Measurements from ENCODE around the gene RBM33. TPM values are rescaled to one million over a fixed set of nuclear protein-coding genes. Genes with fewer than 3 reads are reported as not detected.
"Not testable (repeated sequence)": the region's sequence is repeated elsewhere in the genome, so short reads cannot be mapped to it uniquely, and the experiment has no call there.

The RBM33 gene
- 10 to 100 TPM; 74.7 to 76.1 TPM for total RNA-seq

DNA sequence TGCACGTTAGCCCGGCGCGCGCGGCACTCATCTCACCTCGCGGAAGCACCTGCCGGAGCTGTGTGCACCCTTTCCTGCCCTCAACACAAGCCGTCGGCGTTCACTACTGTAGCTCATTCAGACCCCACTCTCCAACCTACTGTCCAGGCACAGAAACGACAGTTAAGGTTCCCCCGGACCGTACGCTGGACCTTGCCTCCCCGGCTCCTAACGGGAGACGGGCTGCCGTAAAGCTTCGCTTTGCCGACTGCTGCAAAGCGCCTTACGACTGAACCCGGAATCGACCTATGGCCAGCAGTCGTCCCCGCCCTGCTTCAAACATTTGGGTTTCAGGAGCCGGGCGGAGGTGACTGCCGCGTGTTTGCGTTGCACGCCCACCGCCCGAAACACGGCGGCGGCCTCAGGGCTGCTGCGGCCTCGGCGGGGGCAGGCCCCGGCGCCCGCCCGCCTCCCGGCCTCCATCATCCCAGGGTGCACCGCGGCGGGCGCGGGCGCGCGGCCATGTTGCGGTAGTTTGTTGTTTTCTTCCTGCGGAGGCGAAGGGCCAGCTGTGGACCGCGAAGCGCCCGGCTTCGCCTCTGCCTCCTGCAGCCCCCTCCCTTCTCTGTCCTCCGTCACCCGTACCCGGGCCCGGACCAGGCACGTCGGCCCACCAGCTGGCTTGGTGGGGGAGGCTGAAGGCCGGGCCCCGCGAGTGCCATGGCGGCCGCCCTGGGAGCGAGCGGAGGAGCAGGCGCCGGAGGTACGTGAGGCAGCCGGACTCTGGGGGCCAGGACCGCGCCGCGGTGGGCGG lies at the start of gene RBM33:
RBM33 (plus strand) TSS at position 484 of the 793 bp plus-strand sequence; CDS start at position 700, 216 bp downstream.
- Mint-ChIP-seq H3K27ac (peak within 1 kb of the TSS; percentile 96 to 100), H3K36me3 (peaks cover 62 to 77% of the 10 kb centered on the region in 2 donors)

DNA sequence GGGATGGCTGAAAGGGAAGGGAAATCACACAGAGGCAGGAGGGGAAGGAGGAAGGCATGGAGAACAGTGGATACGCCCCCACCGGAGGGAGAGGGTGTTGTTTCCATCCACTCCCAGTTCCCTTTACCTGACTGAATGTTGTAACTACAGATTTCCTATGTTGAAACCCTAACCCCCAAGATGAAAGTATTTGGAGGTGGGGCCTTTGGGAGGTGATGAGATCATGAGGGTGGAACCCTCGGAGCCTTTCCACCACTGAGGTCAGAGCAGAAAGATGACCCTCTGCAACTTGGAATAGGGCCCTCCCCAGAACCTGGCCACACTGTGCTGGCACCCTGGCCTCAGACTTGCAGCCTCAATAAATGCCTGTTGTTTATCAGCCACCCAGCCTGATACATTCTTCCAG lies 49.5 kb upstream of the RBM33 start:
- DNase-seq (ENCODE audit: low spot score in 2 of 2): no peak
- no peaks in the 10 kb centered on the region for H3K9me3 Mint-ChIP-seq
- ATAC-seq: no peak
- H3K36me3 Mint-ChIP-seq: no peaks in the 10 kb centered on the region
- H3K27ac Mint-ChIP-seq: no peak overlapping the region

More for the DNA sequence above, at the start of gene RBM33:
- peak; percentile 86 to 93 for ATAC-seq
- peak; percentile 77 to 83 for DNase-seq (ENCODE audit: low spot score in 2 of 2)
- H3K9me3 Mint-ChIP-seq: peaks cover 0 to 17% of the 10 kb centered on the region in 2 donors

DNA sequence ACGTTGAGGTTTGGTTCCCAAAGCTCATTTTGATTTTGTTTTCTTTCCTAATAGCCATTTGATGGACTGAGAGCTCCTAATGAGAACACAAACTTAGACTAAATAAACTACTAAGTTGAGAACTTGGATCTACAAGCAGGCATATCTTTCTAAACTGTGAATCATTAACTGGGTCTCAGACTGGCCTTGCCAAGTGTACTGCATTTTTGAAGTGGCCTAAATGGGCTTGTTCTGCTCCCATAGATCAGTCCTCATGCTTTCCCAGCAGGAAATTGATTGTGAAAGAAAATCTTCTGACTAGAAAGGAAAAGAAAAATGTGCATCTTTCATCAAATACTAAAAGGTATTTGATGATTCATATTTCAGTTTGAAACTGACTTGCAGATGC lies 46.7 kb upstream of the RBM33 start:
- H3K27ac Mint-ChIP-seq: no peak overlapping the region
- H3K9me3 Mint-ChIP-seq: no peaks in the 10 kb centered on the region
- ATAC-seq (peak in 1 of 2 donors; percentile 27), DNase-seq (ENCODE audit: low spot score in 2 of 2) (no peak)
- H3K36me3 Mint-ChIP-seq: no peaks in the 10 kb centered on the region

DNA sequence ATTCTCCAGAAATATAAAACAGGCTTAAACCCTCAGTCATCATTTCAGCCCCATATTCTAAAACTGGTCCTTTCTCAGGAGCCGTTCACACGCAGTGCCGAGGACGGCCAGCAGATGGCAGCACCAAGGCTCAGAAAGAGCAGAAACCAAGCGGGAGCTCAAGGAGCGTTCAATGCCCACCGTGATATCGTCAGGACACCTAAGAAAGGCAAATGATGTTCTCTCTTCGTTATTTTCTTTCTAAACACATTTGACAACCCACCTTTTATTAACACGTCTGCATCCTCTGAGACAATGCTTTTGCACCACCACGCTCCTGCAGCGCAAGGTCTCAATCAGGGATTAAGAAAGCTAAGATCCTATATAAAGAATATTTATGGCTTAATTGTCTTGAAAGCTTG lies 45.7 kb upstream of the RBM33 start:
- Mint-ChIP-seq H3K36me3 (no peaks in the 10 kb centered on the region), H3K27ac (no peak overlapping the region), H3K9me3 (no peaks in the 10 kb centered on the region)
- peak; percentile 65 to 94 for DNase-seq (ENCODE audit: low spot score in 2 of 2)
- peak; percentile 70 to 86 for ATAC-seq

GRCh38 chr7:155602156-155602555 lies 42.3 kb upstream of the RBM33 start:
- no peak for DNase-seq (ENCODE audit: low spot score in 2 of 2)
- ATAC-seq: no peak
- no peaks in the 10 kb centered on the region for H3K9me3 Mint-ChIP-seq

GRCh38 chr7:155602750-155603149 lies 41.7 kb upstream of the RBM33 start:
- ATAC-seq (no peak), DNase-seq (ENCODE audit: low spot score in 2 of 2) (no peak)
- Mint-ChIP-seq H3K27ac (peak overlapping the region in 1 of 2 donors; percentile 7), H3K9me3 (no peaks in the 10 kb centered on the region), H3K36me3 (no peaks in the 10 kb centered on the region)

More at GRCh38 chr7:155602156-155602555, 42.3 kb upstream of the RBM33 start:
- Mint-ChIP-seq H3K27ac (no peak overlapping the region), H3K36me3 (no peaks in the 10 kb centered on the region)

GRCh38 chr7:155603205-155603857 lies 41.1 kb upstream of the RBM33 start:
- peak overlapping the region in 1 of 2 donors; percentile 7 for H3K27ac Mint-ChIP-seq
- H3K36me3 Mint-ChIP-seq: no peaks in the 10 kb centered on the region
- ATAC-seq (no peak), DNase-seq (ENCODE audit: low spot score in 2 of 2) (no peak)
- no peaks in the 10 kb centered on the region for H3K9me3 Mint-ChIP-seq

GRCh38 chr7:155603858-155604503 lies 40.5 kb upstream of the RBM33 start:
- no peak overlapping the region for H3K27ac Mint-ChIP-seq
- DNase-seq (ENCODE audit: low spot score in 2 of 2) (no peak), ATAC-seq (no peak)
- no peaks in the 10 kb centered on the region for H3K9me3 Mint-ChIP-seq
- H3K36me3 Mint-ChIP-seq: no peaks in the 10 kb centered on the region

DNA sequence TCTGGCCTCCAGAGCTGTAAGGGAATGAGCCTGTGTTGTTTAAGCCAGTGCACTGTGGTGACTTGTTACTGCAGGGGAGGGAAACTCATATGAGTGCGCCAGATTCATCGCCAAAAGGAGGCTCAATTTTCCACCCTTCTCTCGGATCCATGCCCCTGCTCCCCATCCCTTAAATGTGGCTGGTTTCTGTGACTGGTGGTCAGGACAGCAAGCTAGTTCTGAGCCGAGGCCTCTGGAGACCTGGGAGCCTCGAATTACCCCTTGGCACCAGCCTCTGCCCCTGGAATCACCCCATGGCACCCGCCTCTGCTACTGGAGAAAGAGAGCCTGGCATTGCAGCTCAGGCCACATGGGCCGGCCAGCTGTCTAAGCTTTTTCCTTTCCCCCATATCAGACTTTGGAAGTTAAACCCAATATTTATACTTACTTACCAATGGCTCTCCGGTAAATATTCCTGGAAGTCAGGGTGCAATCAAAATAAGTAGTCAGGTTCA lies 39.9 kb upstream of the RBM33 start:
- no peaks in the 10 kb centered on the region for H3K9me3 Mint-ChIP-seq
- no peak for ATAC-seq
- no peak overlapping the region for H3K27ac Mint-ChIP-seq

DNA sequence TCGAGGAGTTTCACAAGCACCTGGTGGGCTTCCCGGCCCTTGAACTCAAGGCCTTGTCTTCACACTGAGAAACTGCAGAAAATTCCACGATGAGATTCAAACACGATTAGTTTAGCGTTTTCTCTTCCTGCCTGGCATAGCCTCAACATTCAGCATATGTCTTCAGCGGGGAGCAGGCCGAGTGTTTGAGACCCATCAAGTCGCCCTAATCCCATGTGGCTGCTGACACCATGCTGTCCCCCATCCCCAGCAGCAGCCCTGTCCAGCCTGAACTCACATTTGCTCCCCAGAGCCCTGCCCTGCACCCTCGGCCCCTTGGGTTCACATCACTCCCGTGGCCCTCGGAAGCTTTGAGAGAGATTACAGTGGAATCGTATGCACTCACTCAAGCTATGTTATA lies 35.3 kb upstream of the RBM33 start:
- DNase-seq (ENCODE audit: low spot score in 2 of 2) (no peak), ATAC-seq (no peak)
- no peaks in the 10 kb centered on the region for H3K36me3 Mint-ChIP-seq
- no peak overlapping the region for H3K27ac Mint-ChIP-seq
- H3K9me3 Mint-ChIP-seq: no peaks in the 10 kb centered on the region

More for the DNA sequence above, 39.9 kb upstream of the RBM33 start:
- no peaks in the 10 kb centered on the region for H3K36me3 Mint-ChIP-seq
- no peak for DNase-seq (ENCODE audit: low spot score in 2 of 2)

DNA sequence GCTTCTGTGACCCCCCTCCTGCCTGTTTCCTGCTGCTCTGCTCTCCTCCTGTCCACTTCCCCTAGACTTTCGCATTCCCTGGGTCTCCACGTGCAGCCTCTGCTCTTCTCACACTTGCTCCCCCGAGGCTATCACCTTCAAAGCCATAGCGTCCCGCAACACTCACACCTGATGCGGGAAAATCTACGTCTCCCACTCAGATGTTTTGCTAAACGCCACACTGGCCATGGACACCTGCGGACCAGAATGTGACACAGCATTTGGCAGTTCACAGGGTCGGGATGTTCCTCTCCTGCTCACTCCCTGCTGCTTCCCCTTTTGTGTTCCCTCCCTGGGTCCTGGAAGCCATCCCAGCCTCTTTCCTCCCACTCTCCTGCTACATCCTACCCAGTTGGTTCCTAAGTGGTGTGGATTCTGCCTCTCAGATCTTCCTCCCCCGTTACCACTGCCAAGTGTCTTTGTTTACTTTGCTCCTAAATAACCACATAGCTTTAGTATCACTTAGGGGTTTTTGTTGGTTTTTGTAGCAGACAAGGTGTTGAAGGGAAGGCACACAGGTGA lies 33.7 kb upstream of the RBM33 start:
- H3K27ac Mint-ChIP-seq: peak overlapping the region in 1 of 2 donors; percentile 83
- DNase-seq (ENCODE audit: low spot score in 2 of 2) (no peak), ATAC-seq (no peak)
- peaks cover 7 to 8% of the 10 kb centered on the region in 2 donors for H3K9me3 Mint-ChIP-seq
- peaks cover 9 to 13% of the 10 kb centered on the region in 2 donors for H3K36me3 Mint-ChIP-seq

DNA sequence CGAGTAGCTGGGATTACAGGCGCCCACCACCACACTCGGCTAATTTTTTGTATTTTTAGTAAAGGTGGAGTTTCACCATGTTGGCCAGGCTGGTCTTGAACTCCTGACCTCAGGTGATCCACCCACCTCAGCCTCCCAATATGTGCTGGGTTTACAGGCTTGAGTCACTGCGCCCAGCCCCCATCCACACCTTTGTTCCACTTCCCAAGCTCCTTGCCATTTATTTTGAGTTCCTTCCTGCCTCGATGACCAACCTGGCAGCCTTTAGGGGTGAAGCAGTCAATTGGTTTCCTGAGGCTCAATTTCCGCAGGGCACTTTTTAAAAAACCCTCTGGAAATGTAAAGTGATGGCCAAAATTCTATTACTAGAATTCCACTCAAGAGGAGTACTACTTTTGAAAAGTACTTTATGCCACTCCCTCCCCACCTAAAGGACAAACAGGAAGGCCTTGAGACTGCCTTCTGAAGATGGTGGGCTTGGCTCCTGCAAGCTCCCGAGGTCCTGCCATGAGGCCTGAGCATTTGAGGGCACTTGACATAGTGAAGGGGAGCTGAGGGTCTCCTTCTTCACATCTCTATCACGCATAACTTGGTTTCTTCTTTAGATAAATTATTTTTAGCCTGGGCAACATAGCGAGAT lies 32.5 kb upstream of the RBM33 start:
- Mint-ChIP-seq H3K36me3 (peaks cover 9 to 25% of the 10 kb centered on the region in 2 donors), H3K9me3 (peaks cover 7 to 8% of the 10 kb centered on the region in 2 donors), H3K27ac (peak overlapping the region in 1 of 2 donors; percentile 76)
- DNase-seq (ENCODE audit: low spot score in 2 of 2) (no peak), ATAC-seq (no peak)

DNA sequence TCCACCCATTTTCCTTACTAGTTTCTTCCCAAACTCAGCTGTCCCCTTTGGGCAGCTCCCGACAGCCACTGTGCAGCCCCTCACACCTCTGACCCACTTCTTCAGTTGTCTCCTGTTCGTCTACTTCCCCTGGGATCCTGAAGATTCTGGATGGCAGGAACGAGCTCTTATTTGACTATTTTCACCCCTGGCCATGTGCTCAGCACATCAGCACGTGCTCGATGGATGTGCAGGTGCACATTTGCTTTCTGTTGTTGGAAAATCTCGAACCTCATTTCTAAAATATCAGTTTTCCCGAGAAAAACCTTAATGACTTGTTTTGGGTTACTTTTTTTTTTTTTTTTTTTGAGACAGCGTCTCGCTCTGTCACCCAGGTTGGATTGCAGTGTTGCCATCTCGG lies 31.8 kb upstream of the RBM33 start:
- Mint-ChIP-seq H3K36me3 (peaks cover 9 to 27% of the 10 kb centered on the region in 2 donors), H3K9me3 (peaks cover 7 to 8% of the 10 kb centered on the region in 2 donors), H3K27ac (no peak overlapping the region)
- no peak for DNase-seq (ENCODE audit: low spot score in 2 of 2)
- ATAC-seq: no peak

GRCh38 chr7:155615085-155615484 lies 29.4 kb upstream of the RBM33 start:
- H3K27ac Mint-ChIP-seq; H3K9me3 Mint-ChIP-seq; DNase-seq (ENCODE audit: low spot score in 2 of 2); ATAC-seq: not testable (repeated sequence)
- H3K36me3 Mint-ChIP-seq: peaks cover 9 to 27% of the 10 kb centered on the region in 2 donors

DNA sequence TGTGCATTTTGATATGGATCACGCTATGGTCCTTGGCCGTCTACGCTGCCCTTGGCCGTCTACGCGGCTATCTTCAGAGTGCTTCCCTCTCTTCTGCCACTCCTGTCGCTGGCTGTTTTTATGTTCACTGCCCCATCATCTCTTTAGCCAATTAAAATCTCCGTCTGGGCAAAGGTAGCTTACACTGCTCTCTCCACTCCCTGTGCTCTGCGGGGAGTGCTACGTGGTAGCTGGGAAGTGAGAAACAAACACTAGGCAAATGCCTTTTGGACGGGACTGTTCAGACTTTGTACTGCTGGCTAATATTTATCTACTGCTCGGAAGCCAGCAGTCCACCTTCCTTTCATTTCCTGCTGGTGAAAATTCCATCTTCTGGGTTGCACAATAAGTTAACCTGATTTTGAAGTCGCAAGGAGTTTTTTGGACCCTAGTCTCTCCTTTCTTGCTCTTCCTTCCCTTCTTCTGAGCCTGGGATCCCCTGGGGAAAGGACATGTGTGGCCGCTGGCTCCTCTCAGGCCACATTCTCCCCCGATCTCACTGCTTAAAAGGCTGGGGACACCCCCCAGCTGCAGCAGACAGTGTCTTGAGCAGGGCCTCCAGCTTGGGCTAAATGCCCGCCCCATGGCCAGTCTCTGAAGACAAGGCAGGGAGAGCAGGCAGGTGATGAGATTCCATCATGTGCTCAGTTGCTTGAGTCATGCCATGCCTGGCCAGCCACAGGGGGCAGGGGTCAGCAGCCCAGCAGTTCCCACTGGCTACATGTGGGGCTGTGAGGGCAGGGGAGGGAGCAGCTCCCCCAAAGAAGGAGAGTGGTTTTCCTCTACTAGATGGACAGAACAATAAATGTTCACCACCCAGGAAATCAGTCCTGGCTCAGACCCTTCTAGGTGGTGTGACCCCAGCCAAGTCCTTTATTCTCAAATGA lies 25.5 kb upstream of the RBM33 start:
- ATAC-seq (no peak), DNase-seq (ENCODE audit: low spot score in 2 of 2) (no peak)
- H3K9me3 Mint-ChIP-seq: peaks cover 7 to 8% of the 10 kb centered on the region in 2 donors
- peaks cover 9 to 27% of the 10 kb centered on the region in 2 donors for H3K36me3 Mint-ChIP-seq
- peak overlapping the region in 1 of 2 donors; percentile 83 for H3K27ac Mint-ChIP-seq
